ENCODE data around the gene SELENOK. TPM values are rescaled to one million over a fixed set of nuclear protein-coding genes. Genes with fewer than 3 reads are reported as not detected.
A peak's percentile ranks its signal among the peaks of the same experiment; 100 is the strongest.

Gene SELENOK
- total RNA-seq, 6 experiments from 2014 or later = 23.0 to 34.7 (median 29.3) TPM

DNA sequence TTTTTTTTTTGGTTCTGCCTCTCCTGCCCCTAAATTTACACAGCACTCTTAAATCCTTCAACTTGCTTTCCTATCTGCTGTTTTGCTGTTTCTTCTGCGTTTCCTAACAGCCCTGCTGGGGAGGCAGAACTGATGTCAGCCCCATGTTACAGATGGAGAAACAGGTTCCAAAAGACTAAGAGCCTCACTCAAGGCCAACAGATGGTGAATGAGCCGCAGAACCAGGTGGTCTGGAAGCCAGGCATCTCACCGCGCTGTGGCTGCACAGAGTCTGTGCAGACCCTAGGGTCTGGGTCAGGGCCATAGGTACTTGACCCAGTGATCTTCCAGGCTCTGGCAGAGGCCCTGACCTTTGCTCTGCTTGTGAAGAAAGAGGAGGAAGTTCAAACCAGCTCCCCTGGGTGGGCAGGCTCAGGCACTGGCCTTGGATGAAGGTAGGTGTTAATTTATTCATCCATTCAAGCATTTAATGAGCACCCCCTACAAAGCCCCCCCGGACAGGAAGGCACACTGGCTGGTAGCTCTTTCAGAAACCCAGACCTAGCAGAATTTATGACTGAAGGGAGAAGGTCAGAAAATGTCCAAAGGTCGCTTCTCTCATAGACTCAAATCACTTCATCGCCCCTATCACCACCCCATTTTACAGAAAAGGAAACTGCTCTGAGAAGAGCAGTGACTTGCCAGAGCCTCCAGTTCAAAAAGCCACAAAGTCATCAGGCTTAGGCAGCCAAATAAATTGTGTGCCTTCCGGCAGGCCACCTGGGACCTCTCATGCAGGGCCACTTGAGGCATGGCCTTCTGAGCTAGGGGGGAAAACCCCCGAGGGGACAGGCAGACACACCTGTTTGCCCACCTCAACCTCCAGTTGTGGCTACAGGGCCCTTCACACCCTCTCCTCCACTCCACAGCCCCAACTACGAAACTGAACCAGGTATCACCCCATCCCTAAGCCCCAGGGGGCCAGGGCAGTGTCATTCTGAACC lies 48.2 kb downstream of the SELENOK start:
- H3K9me3 ChIP-seq = no peaks in the 10 kb centered on the region
- no peaks in the 10 kb centered on the region for H3K27me3 ChIP-seq
- WGBS (ENCODE audit: insufficient coverage, low coverage, low lambda C conversion rate, missing lambda C conversion rate) = 28% methylated on average over 6 of the region's 10 CpGs
- ATAC-seq (peak; percentile 18 to 42 (median 30)), DNase-seq (peak; percentile 51 to 75 (median 75))
- TF ChIP-seq CTCF (IDR thresholded peaks at IDR 0.05) (no peak), POLR2A (IDR thresholded peaks at IDR 0.05) (no peak)
- H3K4me1 ChIP-seq = peaks cover 0 to 31% (median 13%) of the 10 kb centered on the region in 4 donors
- intact Hi-C loops (cut with DNase I) = no loop called here
- H3K36me3 ChIP-seq = peaks cover 0 to 15% (median 8%) of the 10 kb centered on the region in 4 donors
- peak overlapping the region; percentile 97 to 100 (median 99) for H3K27ac ChIP-seq
- H3K4me3 ChIP-seq = peak overlapping the region in 2 of 3 donors; percentile 74 to 76

GRCh38 chr3:53842436-53843194 lies 49.0 kb downstream of the SELENOK start:
- H3K9me3 ChIP-seq = no peaks in the 10 kb centered on the region
- peaks cover 0 to 20% (median 12%) of the 10 kb centered on the region in 4 donors for H3K36me3 ChIP-seq
- TF ChIP-seq CTCF (IDR thresholded peaks at IDR 0.05) (peak; percentile 32 to 62 (median 50)), POLR2A (IDR thresholded peaks at IDR 0.05) (no peak)
- DNase-seq = peak; percentile 84 to 94 (median 94)
- intact Hi-C loops (cut with DNase I) = no loop called here
- peaks cover 0 to 31% (median 13%) of the 10 kb centered on the region in 4 donors for H3K4me1 ChIP-seq
- peak; percentile 63 to 77 (median 70) for ATAC-seq
- 22% methylated on average over 10 of the region's 12 CpGs for WGBS (ENCODE audit: insufficient coverage, low coverage, low lambda C conversion rate, missing lambda C conversion rate)
- H3K4me3 ChIP-seq = peak overlapping the region in 2 of 3 donors; percentile 13 to 76
- H3K27ac ChIP-seq = peak overlapping the region; percentile 97 to 100 (median 99)
- H3K27me3 ChIP-seq = no peaks in the 10 kb centered on the region

DNA sequence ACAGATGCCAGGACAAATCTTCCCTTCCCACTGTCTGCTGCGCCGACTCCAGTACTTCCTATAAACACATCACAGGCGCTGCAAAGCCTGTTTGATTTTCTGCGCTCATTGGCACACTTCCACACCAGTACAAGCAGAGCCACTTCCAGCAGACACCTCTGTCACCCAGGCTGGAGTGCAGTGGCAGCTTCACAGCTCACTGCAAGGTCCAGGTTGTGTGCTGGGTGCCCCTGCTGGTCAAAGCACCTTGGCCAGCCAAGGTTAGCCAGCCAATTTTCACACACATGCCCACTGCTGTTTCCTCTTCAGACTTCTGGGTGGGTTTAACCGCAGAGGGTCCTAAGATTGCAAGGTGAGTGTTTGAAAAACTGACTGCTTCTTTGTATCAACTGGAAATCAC lies 50.4 kb downstream of the SELENOK start:
- peak overlapping the region; percentile 97 to 100 (median 99) for H3K27ac ChIP-seq
- H3K4me1 ChIP-seq = peaks cover 0 to 28% (median 13%) of the 10 kb centered on the region in 4 donors
- no peaks in the 10 kb centered on the region for H3K9me3 ChIP-seq
- ATAC-seq (peak; percentile 28 to 41 (median 36)), DNase-seq (peak; percentile 77 to 85 (median 82))
- TF ChIP-seq POLR2A (IDR thresholded peaks at IDR 0.05) (peak; percentile 32), CTCF (IDR thresholded peaks at IDR 0.05) (peak; percentile 22 to 42 (median 30))
- intact Hi-C loops (cut with DNase I) = no loop called here
- peaks cover 0 to 22% (median 13%) of the 10 kb centered on the region in 4 donors for H3K36me3 ChIP-seq
- no peak overlapping the region for H3K4me3 ChIP-seq
- WGBS (ENCODE audit: insufficient coverage, low coverage, low lambda C conversion rate, missing lambda C conversion rate) = 29% methylated on average over 5 of the region's 5 CpGs
- no peaks in the 10 kb centered on the region for H3K27me3 ChIP-seq

DNA sequence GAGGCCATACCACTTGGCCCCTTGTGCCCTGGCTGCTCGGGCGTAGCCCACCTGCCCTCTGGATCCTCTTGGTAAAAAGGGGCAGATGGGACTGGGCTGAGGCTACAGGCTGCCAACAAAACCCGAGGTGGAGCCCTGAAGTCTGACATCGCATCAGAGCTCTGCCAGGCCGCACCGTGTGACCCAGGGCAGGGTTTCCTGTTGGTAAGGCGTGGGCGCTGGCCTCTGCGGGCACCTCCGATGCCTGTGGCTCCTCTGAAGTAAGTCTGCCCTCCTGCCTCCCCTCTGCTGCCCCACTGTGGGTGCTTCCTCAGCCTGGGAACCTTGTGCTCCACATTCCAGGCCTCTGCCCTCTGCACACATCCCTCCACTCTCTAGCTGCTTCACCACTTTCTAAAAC lies 54.3 kb downstream of the SELENOK start:
- no peaks in the 10 kb centered on the region for H3K9me3 ChIP-seq
- DNase-seq (no peak), ATAC-seq (no peak)
- intact Hi-C loops (cut with DNase I) = no loop called here
- no peak overlapping the region for H3K4me3 ChIP-seq
- TF ChIP-seq POLR2A (IDR thresholded peaks at IDR 0.05) (no peak), CTCF (IDR thresholded peaks at IDR 0.05) (no peak)
- H3K4me1 ChIP-seq = peaks cover 0 to 27% (median 5%) of the 10 kb centered on the region in 4 donors
- no CpG with 5 or more reads among the region's 10 CpGs for WGBS (ENCODE audit: insufficient coverage, low coverage, low lambda C conversion rate, missing lambda C conversion rate)
- H3K27ac ChIP-seq = no peak overlapping the region
- no peaks in the 10 kb centered on the region for H3K27me3 ChIP-seq
- H3K36me3 ChIP-seq = peaks cover 0 to 32% (median 13%) of the 10 kb centered on the region in 4 donors

All from right lobe of liver (tissue), 6 donors.